GM19372 (cell line): ENCODE results near the gene BSND.

ENCODE experiments used
- ATAC-seq: cut with Tn5 transposase; IDR thresholded peaks from one replicate; pipeline ENCODE4 v1.9.1; 2021; ENCODE audit warnings: mild to moderate bottlenecking, low read depth, moderate library complexity; ENCODE audit not compliant: unreplicated experiment

Gene BSND

GRCh38 chr1:55044617-55045397, 46.1 kb downstream of the BSND start:
- no peak for ATAC-seq

- ATAC-seq, result no peak
Observed at GRCh38 chr1:55045430-55045829, 46.7 kb downstream of the BSND start.

- ATAC-seq, result no peak
Observed at GRCh38 chr1:55046871-55047270, 48.1 kb downstream of the BSND start.

GRCh38 chr1:55047611-55048010, 48.9 kb downstream of the BSND start:
- no peak for ATAC-seq

GRCh38 chr1:55048453-55049270, 49.9 kb downstream of the BSND start:
- ATAC-seq, result no peak

GRCh38 chr1:55049271-55049913, 50.7 kb downstream of the BSND start:
- ATAC-seq, result no peak

- ATAC-seq, result no peak
Observed at GRCh38 chr1:55049914-55050278, 51.2 kb downstream of the BSND start.

- ATAC-seq, result no peak
Observed at GRCh38 chr1:55050283-55050682, 51.5 kb downstream of the BSND start.

GRCh38 chr1:55051169-55051568, 52.4 kb downstream of the BSND start:
- no peak for ATAC-seq

GRCh38 chr1:55051621-55052020, 52.9 kb downstream of the BSND start:
- no peak for ATAC-seq

- no peak for ATAC-seq
Observed at GRCh38 chr1:55052221-55053142, 53.7 kb downstream of the BSND start.

GRCh38 chr1:55053265-55053954, 54.7 kb downstream of the BSND start:
- ATAC-seq, result no peak

GRCh38 chr1:55054396-55054795, 55.7 kb downstream of the BSND start:
- no peak for ATAC-seq

- no peak for ATAC-seq
Observed at GRCh38 chr1:55055084-55055882, 56.5 kb downstream of the BSND start.

GRCh38 chr1:55055951-55056631, 57.4 kb downstream of the BSND start:
- no peak for ATAC-seq

GRCh38 chr1:55056632-55056992, 57.9 kb downstream of the BSND start:
- ATAC-seq, result no peak

GRCh38 chr1:55057270-55057955, 58.7 kb downstream of the BSND start:
- ATAC-seq, result no peak

GRCh38 chr1:55057956-55058298, 59.2 kb downstream of the BSND start:
- ATAC-seq, result no peak
